Thyroid gland (tissue), 4 donors: ENCODE results near the gene RAET1L. TPM values are rescaled to one million over a fixed set of nuclear protein-coding genes. Genes with fewer than 3 reads are reported as not detected.
"Not testable (repeated sequence)": the region's sequence is repeated elsewhere in the genome, so short reads cannot be mapped to it uniquely, and the experiment has no call there.

Experiments used
- DNase-seq, 2 donors: peaks; one replicate each; pipeline ENCODE4 v3.0.0-alpha.2; 2019
- H3K27ac ChIP-seq, 3 donors: fragments of 200-600 bp; sonication (generic); 1 replicate in 2 of 3; 2 replicates in 1 of 3; pipeline ENCODE4 v1.5.1; 2016 to 2019; ENCODE audit warnings: mild to moderate bottlenecking in 1 of 3, moderate library complexity in 1 of 3
- H3K27me3 ChIP-seq: fragments of 200-600 bp; sonication (generic); one replicate; pipeline ENCODE4 v1.5.1; 2019
- H3K36me3 ChIP-seq, 2 donors: fragments of 200-600 bp; sonication (generic); one replicate each; pipeline ENCODE4 v1.5.1; 2016 to 2019
- H3K4me1 ChIP-seq, 2 donors: fragments of 200-600 bp; sonication (generic); one replicate each; pipeline ENCODE4 v1.5.1; 2017 to 2019
- H3K4me3 ChIP-seq, 3 donors: fragments of 200-600 bp; sonication (generic); replicated peaks in 1 of 3; 1 replicate in 2 of 3; 2 replicates in 1 of 3; pipeline ENCODE4 v1.5.1; 2016; ENCODE audit warnings: mild to moderate bottlenecking in 1 of 3
- H3K9me3 ChIP-seq: fragments of 200-600 bp; sonication (generic); one replicate; pipeline ENCODE4 v1.5.1; 2017
- CTCF ChIP-seq, 6 experiments: fragments of 200-600 bp in 3 of 6; fragments of 450-650 bp in 3 of 6; sonication (generic) in 3 of 6; IDR thresholded peaks; one replicate each; pipeline ENCODE4 v1.5.1; 2016 to 2019; ENCODE audit warnings: antibody characterized with exemption in 6 of 6, mild to moderate bottlenecking in 2 of 6, inconsistent platforms in 1 of 6, moderate library complexity in 1 of 6
- POLR2A ChIP-seq, 2 donors: fragments of 450-650 bp; IDR thresholded peaks; one replicate each; pipeline ENCODE4 v1.6.1; 2017; ENCODE audit warnings: antibody characterized with exemption in 2 of 2, mild to moderate bottlenecking in 2 of 2, moderate library complexity in 1 of 2
- WGBS, 2 donors: methylation state at CpG; one replicate each; pipeline ENCODE4 v1.1.5; 2017; 5-methylcytosine and 5-hydroxymethylcytosine counted together
- intact Hi-C: fragments of 100-400 bp; cut with DNase I; formaldehyde crosslinking; loops from one replicate; pipeline ENCODE4 v1.15.1; 2023
- total RNA-seq, 4 donors: library from RNA; depleted of rRNA; stranded (reverse); fragments of >200 nt; gene quantifications; one replicate each; pipeline ENCODE4 v1.2.3, GENCODE V29; 2016

RAET1L gene
- total RNA-seq, 4 donors from 2014 or later = not detected

GRCh38 chr6:150027806-150028565 lies 2.7 kb upstream of the RAET1L start:
- 88 to 89% methylated on average over 6 of the region's 6 CpGs for WGBS, 2 donors
- H3K4me3 ChIP-seq = no peak overlapping the region
- intact Hi-C loops = no loop called here
- no peaks in the 10 kb centered on the region for H3K9me3 ChIP-seq
- H3K4me1 ChIP-seq = peaks cover 0 to 12% of the 10 kb centered on the region in 2 donors
- TF ChIP-seq POLR2A (IDR thresholded peaks at IDR 0.05) (no peak), CTCF (IDR thresholded peaks at IDR 0.05) (no peak)
- no peaks in the 10 kb centered on the region for H3K36me3 ChIP-seq
- no peak overlapping the region for H3K27ac ChIP-seq
- no peak for DNase-seq
- H3K27me3 ChIP-seq = no peaks in the 10 kb centered on the region

- no peak for DNase-seq
- intact Hi-C loops = no loop called here
Measured at GRCh38 chr6:150026976-150027805, 1.9 kb upstream of the RAET1L start.

GRCh38 chr6:150024646-150025155 lies 631 bp downstream of the RAET1L start:
- WGBS, 2 donors = 58 to 66% methylated on average over 11 of the region's 11 CpGs
- H3K27me3 ChIP-seq = no peaks in the 10 kb centered on the region
- intact Hi-C loops = no loop called here
- no peak overlapping the region for H3K27ac ChIP-seq
- H3K9me3 ChIP-seq = no peaks in the 10 kb centered on the region
- peak overlapping the region in 1 of 3 donors; percentile 8 for H3K4me3 ChIP-seq
- DNase-seq = no peak
- no peaks in the 10 kb centered on the region for H3K36me3 ChIP-seq
- TF ChIP-seq CTCF (IDR thresholded peaks at IDR 0.05) (no peak), POLR2A (IDR thresholded peaks at IDR 0.05) (no peak)
- H3K4me1 ChIP-seq = peaks cover 0 to 12% of the 10 kb centered on the region in 2 donors

More at GRCh38 chr6:150026976-150027805, 1.9 kb upstream of the RAET1L start:
- Histone ChIP-seq H3K36me3 (no peaks in the 10 kb centered on the region), H3K27me3 (no peaks in the 10 kb centered on the region), H3K4me1 (peaks cover 0 to 12% of the 10 kb centered on the region in 2 donors), H3K4me3 (no peak overlapping the region), H3K27ac (no peak overlapping the region), H3K9me3 (no peaks in the 10 kb centered on the region)
- TF ChIP-seq CTCF (IDR thresholded peaks at IDR 0.05) = no peak
- TF ChIP-seq POLR2A (IDR thresholded peaks at IDR 0.05) = no peak
- WGBS, 2 donors = 90 to 91% methylated on average over 8 to 9 of the region's 9 CpGs

GRCh38 chr6:150024021-150024420 lies 1.3 kb downstream of the RAET1L start:
- H3K27ac ChIP-seq, H3K27me3 ChIP-seq, DNase-seq, H3K4me3 ChIP-seq, intact Hi-C loops, H3K36me3 ChIP-seq, H3K9me3 ChIP-seq: not testable (repeated sequence)
- 100% methylated on average over 1 of the region's 2 CpGs; no CpG with 5 or more reads in 1 of the 2 donors for WGBS, 2 donors
- peaks cover 0 to 12% of the 10 kb centered on the region in 2 donors for H3K4me1 ChIP-seq

- H3K27ac ChIP-seq, H3K36me3 ChIP-seq, H3K4me3 ChIP-seq, DNase-seq, H3K27me3 ChIP-seq, intact Hi-C loops, H3K9me3 ChIP-seq: not testable (repeated sequence)
- 86 to 91% methylated on average over 2 of the region's 6 CpGs for WGBS, 2 donors
- H3K4me1 ChIP-seq = peaks cover 0 to 12% of the 10 kb centered on the region in 2 donors
Measured at GRCh38 chr6:150021870-150022269, 3.5 kb downstream of the RAET1L start.
